HG03060 (cell line): Measurements from ENCODE around the gene GATA5.

Experiments
- ATAC-seq: cut with Tn5 transposase; IDR thresholded peaks from one replicate; pipeline ENCODE4 v1.9.1; 2021; ENCODE audit warnings: low read depth, moderate number of reproducible peaks; ENCODE audit not compliant: unreplicated experiment

GATA5 gene

GRCh38 chr20:62475027-62475771 is 596 bp downstream of the GATA5 start:
- no peak for ATAC-seq

GRCh38 chr20:62474604-62475026 is 1.2 kb downstream of the GATA5 start:
- no peak for ATAC-seq

- ATAC-seq, result no peak
Observed at GRCh38 chr20:62473717-62474603, 1.8 kb downstream of the GATA5 start.

GRCh38 chr20:62472941-62473585 is 2.7 kb downstream of the GATA5 start:
- no peak for ATAC-seq

- ATAC-seq, result no peak
Observed at GRCh38 chr20:62472138-62472940, 3.5 kb downstream of the GATA5 start.

GRCh38 chr20:62470459-62470858 is 5.3 kb downstream of the GATA5 start:
- ATAC-seq, result no peak

- no peak for ATAC-seq
Observed at GRCh38 chr20:62470001-62470400, 5.8 kb downstream of the GATA5 start.

GRCh38 chr20:62469352-62469751 is 6.4 kb downstream of the GATA5 start:
- no peak for ATAC-seq

- no peak for ATAC-seq
Observed at GRCh38 chr20:62466806-62467537, 8.8 kb downstream of the GATA5 start.

- ATAC-seq, result no peak
Observed at GRCh38 chr20:62466072-62466760, 9.6 kb downstream of the GATA5 start.

GRCh38 chr20:62464990-62465389 is 10.8 kb downstream of the GATA5 start:
- ATAC-seq, result no peak

GRCh38 chr20:62464425-62464770 is 11.4 kb downstream of the GATA5 start:
- no peak for ATAC-seq

- no peak for ATAC-seq
Observed at GRCh38 chr20:62463651-62464424, 12.0 kb downstream of the GATA5 start.

GRCh38 chr20:62462976-62463592 is 12.7 kb downstream of the GATA5 start:
- no peak for ATAC-seq

GRCh38 chr20:62461834-62462233 is 14.0 kb downstream of the GATA5 start:
- ATAC-seq, result no peak

GRCh38 chr20:62461157-62461556 is 14.6 kb downstream of the GATA5 start:
- no peak for ATAC-seq

GRCh38 chr20:62460678-62461077 is 15.1 kb downstream of the GATA5 start:
- ATAC-seq, result no peak

- no peak for ATAC-seq
Observed at GRCh38 chr20:62459488-62459887, 16.3 kb downstream of the GATA5 start.
